Fibroblast of pulmonary artery (primary cell): ENCODE results near the gene C3orf22.

ENCODE experiments used
- DNase-seq: peaks from one replicate; pipeline ENCODE4 v3.0.0-alpha.2; 2010; ENCODE audit warnings: low read depth
- H3K4me3 ChIP-seq: replicated peaks from 2 replicates; pipeline ENCODE4 v1.5.1; 2011; ENCODE audit warnings: low read depth, mild to moderate bottlenecking, control low read depth, low read length, moderate library complexity
- CTCF ChIP-seq: IDR thresholded peaks from 2 replicates; pipeline ENCODE4 v1.5.1; 2011; ENCODE audit warnings: mild to moderate bottlenecking, control low read depth, low read length, inconsistent platforms; ENCODE audit errors: missing control alignments

Gene C3orf22

GRCh38 chr3:126516152-126516935, 42.4 kb downstream of the C3orf22 start:
- DNase-seq = no peak
- H3K4me3 ChIP-seq = no peak overlapping the region
- TF ChIP-seq CTCF = no peak

GRCh38 chr3:126515066-126515706, 43.5 kb downstream of the C3orf22 start:
- no peak overlapping the region for H3K4me3 ChIP-seq
- DNase-seq = no peak
- TF ChIP-seq CTCF = no peak

- TF ChIP-seq CTCF = no peak
- H3K4me3 ChIP-seq = no peak overlapping the region
- no peak for DNase-seq
Measured at GRCh38 chr3:126514161-126514560, 44.6 kb downstream of the C3orf22 start.

- no peak overlapping the region for H3K4me3 ChIP-seq
- no peak for DNase-seq
- no peak for TF ChIP-seq CTCF
Measured at GRCh38 chr3:126512916-126513650, 45.6 kb downstream of the C3orf22 start.

GRCh38 chr3:126512026-126512425, 46.7 kb downstream of the C3orf22 start:
- no peak overlapping the region for H3K4me3 ChIP-seq
- no peak for TF ChIP-seq CTCF
- DNase-seq = no peak

GRCh38 chr3:126511291-126511690, 47.4 kb downstream of the C3orf22 start:
- TF ChIP-seq CTCF = no peak
- no peak overlapping the region for H3K4me3 ChIP-seq

More at GRCh38 chr3:126511291-126511690, 47.4 kb downstream of the C3orf22 start:
- DNase-seq = no peak
